ENCODE results near the gene DPP7.

The DPP7 gene

DNA sequence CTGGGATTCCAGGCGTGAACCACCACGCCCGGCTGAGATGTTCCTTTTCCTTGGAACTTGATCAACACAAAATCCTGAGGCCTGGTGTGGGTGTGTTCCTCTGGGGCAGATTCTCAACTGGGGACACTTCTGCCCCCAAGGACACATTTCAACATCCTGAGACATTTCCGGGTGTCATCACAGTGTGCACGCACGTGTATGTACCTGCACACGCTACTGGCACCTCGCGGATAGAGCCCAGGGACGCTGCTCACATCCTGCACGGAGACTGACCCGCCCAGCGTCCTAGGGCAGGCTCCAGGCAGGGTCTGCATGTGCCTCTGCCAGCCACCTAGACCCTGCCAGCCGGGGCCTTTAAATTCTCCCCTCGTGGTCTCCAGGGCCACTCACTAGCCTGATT is 52.1 kb downstream of the DPP7 start:
- Histone ChIP-seq H3K27me3 (ENCODE audit: insufficient read depth, low read length, poor library complexity, severe bottlenecking) (no peaks in the 10 kb centered on the region), H3K4me1 (ENCODE audit: insufficient read depth, low read length, poor library complexity, severe bottlenecking) (peaks cover 3% of the 10 kb centered on the region), H3F3A (ENCODE audit: low read depth) (no peaks in the 10 kb centered on the region; the same call in 1 of the 2 replicates), H3K4me2 (ENCODE audit: low read depth, low read length, poor library complexity, severe bottlenecking) (no peak overlapping the region), H3K79me2 (ENCODE audit: insufficient read depth, low read length) (peaks cover 19% of the 10 kb centered on the region), H4K20me1 (ENCODE audit: insufficient read depth, low read length, poor library complexity, severe bottlenecking) (peaks cover 14% of the 10 kb centered on the region), H2AFZ (ENCODE audit: low read length) (no peak overlapping the region), H3K9me3 (ENCODE audit: insufficient read depth, low read depth, low read length) (no peaks in the 10 kb centered on the region), H3K36me3 (ENCODE audit: insufficient read depth, low read length) (peaks cover 9% of the 10 kb centered on the region; the same call in 1 of the 2 replicates), H3K9me2 (replicated peaks; ENCODE audit: low read depth, low read length) (no peaks in the 10 kb centered on the region), H3K9ac (ENCODE audit: low read depth, low read length, poor library complexity, severe bottlenecking) (no peak overlapping the region), H3K4me3 (ENCODE audit: low read length, poor library complexity, severe bottlenecking) (no peak overlapping the region)
- TF ChIP-seq, protein P1, sequence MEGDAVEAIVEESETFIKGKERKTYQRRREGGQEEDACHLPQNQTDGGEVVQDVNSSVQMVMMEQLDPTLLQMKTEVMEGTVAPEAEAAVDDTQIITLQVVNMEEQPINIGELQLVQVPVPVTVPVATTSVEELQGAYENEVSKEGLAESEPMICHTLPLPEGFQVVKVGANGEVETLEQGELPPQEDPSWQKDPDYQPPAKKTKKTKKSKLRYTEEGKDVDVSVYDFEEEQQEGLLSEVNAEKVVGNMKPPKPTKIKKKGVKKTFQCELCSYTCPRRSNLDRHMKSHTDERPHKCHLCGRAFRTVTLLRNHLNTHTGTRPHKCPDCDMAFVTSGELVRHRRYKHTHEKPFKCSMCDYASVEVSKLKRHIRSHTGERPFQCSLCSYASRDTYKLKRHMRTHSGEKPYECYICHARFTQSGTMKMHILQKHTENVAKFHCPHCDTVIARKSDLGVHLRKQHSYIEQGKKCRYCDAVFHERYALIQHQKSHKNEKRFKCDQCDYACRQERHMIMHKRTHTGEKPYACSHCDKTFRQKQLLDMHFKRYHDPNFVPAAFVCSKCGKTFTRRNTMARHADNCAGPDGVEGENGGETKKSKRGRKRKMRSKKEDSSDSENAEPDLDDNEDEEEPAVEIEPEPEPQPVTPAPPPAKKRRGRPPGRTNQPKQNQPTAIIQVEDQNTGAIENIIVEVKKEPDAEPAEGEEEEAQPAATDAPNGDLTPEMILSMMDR (conservative IDR thresholded peaks at IDR 0.05; ENCODE audit: low read length), result no peak
- TF ChIP-seq EZH2phosphoT487 (IDR thresholded peaks at IDR 0.05; ENCODE audit: borderline replicate concordance), result no peak

Data from Loucy (cell line).